Stomach smooth muscle (tissue), 2 donors: ENCODE data around the gene LGALS7.

Experiments used
- H3K27ac ChIP-seq: one replicate; pipeline ENCODE4 v1.7.0; 2013; ENCODE audit warnings: mild to moderate bottlenecking, low read length, inconsistent platforms
- H3K27me3 ChIP-seq, 2 donors: one replicate each; pipeline ENCODE4 v1.7.0; 2013; ENCODE audit warnings: low read length in 2 of 2; ENCODE audit not compliant: insufficient read depth in 2 of 2, control insufficient read depth in 1 of 2
- H3K36me3 ChIP-seq, 2 donors: one replicate each; pipeline ENCODE4 v1.7.0; 2013; ENCODE audit warnings: low read length in 2 of 2; ENCODE audit not compliant: control insufficient read depth in 2 of 2, insufficient read depth in 2 of 2
- H3K4me1 ChIP-seq: one replicate; pipeline ENCODE4 v1.7.0; 2013; ENCODE audit warnings: low read length; ENCODE audit not compliant: control insufficient read depth, insufficient read depth
- H3K4me3 ChIP-seq, 2 donors: one replicate each; pipeline ENCODE4 v1.7.0; 2013; ENCODE audit warnings: low read length in 2 of 2
- H3K9ac ChIP-seq, 2 donors: one replicate each; pipeline ENCODE4 v1.7.0; 2013; ENCODE audit warnings: low read length in 2 of 2, mild to moderate bottlenecking in 1 of 2
- H3K9me3 ChIP-seq, 2 donors: one replicate each; pipeline ENCODE4 v1.7.0; 2013; ENCODE audit warnings: low read length in 2 of 2; ENCODE audit not compliant: control insufficient read depth in 2 of 2
- donor health status: healthy.
- donor health status: Pancreatic carcinoma.

Gene LGALS7

DNA sequence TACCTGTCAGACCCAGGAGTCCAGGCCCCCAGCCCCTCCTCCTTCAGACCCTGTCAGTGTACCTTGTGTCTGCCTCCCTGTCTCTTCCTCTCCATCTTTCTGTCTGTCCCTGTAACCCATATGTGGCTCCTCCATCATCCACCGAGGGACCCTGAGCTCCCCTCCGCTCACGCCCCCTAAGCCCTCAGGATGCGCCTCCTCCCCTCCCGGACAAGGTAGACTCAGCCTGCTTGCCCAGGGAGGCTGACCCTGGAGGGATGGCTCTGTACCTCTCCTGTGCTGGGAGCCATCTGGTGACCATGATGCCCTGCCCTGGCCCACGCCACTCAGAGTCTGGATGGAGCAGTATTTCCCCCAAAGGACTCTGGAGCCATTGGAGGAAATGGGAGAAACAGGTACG, 28.0 kb downstream of the LGALS7 start:
- no peaks in the 10 kb centered on the region for H3K9me3 ChIP-seq
- H3K27me3 ChIP-seq = no peaks in the 10 kb centered on the region
- H3K27ac ChIP-seq = no peak overlapping the region
- no peaks in the 10 kb centered on the region for H3K4me1 ChIP-seq
- H3K9ac ChIP-seq = no peak overlapping the region
- no peak overlapping the region for H3K4me3 ChIP-seq
- no peaks in the 10 kb centered on the region for H3K36me3 ChIP-seq

DNA sequence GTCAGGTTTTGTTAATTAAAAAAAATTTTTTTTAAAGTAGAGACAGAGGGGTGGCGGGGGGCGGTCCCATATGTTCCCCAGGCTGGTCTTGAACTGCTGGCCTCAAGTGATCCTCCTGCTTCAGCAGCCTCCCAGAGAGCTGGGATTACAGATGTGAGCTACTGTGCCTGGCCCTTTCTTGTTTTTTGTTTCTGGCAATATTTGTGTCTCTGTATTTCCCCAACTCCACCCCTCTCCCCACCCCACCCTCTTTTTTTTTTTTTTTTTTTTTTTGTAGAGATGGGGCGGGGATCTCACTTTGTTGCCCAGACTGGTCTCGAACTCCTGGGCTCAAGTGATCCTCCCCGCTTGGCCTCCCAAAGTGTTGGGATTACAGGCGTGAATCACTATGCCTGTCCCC, 28.4 kb downstream of the LGALS7 start:
- Histone ChIP-seq H3K9me3 (no peaks in the 10 kb centered on the region), H3K27ac (no peak overlapping the region), H3K27me3 (no peaks in the 10 kb centered on the region), H3K36me3 (no peaks in the 10 kb centered on the region), H3K4me3 (no peak overlapping the region), H3K4me1 (no peaks in the 10 kb centered on the region), H3K9ac (no peak overlapping the region)

DNA sequence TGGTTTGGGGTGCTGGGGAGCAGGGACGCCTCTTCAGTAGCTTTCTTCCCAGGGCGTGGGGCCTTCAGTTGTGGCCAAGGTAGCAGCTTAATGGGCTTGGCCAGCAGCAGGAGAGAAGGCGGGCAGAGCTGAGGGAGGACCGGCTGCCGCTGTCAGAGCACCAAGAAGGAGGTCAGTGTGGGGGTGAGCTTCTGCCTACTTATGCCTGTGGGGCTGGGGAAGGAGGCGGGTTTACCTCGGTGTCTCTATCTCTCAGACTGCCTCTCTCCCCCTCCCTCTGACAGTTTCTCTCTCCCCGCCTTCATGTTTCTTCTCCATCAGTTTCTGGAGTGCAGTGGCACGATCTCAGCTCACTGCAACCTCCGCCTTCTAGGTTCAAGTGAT, 29.0 kb downstream of the LGALS7 start, which contains the start of gene CAPN12:
CAPN12 (minus strand) TSS at position 177 of the 384 bp plus-strand sequence. CDS start 309 bp downstream, outside the sequence.
- no peaks in the 10 kb centered on the region for H3K4me1 ChIP-seq
- no peaks in the 10 kb centered on the region for H3K27me3 ChIP-seq
- no peak within 1 kb of the TSS for H3K4me3 ChIP-seq

DNA sequence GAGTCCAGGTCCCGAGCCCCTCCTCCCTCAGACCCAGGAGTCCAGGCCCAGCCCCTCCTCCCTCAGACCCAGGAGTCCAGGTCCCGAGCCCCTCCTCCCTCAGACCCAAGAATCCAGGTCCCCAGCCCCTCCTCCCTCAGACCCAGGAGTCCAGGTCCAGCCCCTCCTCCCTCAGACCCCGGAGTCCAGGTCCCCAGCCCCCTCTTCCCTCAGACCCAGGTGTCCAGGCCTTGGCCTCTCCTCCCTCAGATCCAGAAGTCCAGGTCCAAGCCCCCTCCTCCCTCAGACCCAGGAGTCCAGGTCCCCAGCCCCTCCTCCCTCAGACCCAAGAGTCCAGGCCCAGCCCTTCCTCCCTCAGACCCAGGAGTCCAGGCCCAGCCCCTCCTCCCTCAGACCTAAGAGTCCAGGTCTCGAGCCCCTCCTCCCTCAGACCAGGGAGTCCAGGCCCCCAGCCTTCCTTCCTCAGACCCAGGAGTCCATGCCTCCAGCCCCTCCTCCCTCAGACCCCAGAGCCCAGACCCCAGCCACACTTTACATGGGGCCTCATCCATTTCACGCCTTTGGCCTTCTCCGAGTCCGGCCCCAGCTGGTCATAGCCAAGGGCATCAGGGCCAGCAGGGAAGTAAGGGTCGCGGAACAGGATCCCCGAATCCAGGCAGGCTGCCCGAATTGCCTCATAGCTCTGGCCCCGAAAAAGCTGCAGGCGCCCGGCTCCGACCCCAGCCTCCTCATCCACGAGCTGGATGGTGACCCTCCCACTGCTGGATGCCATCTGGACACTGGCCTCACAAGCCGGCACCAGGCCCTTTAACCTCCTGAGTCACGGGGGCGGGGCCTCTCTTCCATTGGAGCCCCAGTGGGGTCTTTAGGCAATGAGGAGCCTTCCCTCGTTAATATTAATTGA, 29.7 kb downstream of the LGALS7 start:
- H3K9me3 ChIP-seq = no peaks in the 10 kb centered on the region

More for the DNA sequence above, 29.0 kb downstream of the LGALS7 start, which contains the start of gene CAPN12:
- Histone ChIP-seq H3K36me3 (no peaks in the 10 kb centered on the region), H3K27ac (no peak within 1 kb of the TSS), H3K9ac (no peak within 1 kb of the TSS), H3K9me3 (no peaks in the 10 kb centered on the region)

DNA sequence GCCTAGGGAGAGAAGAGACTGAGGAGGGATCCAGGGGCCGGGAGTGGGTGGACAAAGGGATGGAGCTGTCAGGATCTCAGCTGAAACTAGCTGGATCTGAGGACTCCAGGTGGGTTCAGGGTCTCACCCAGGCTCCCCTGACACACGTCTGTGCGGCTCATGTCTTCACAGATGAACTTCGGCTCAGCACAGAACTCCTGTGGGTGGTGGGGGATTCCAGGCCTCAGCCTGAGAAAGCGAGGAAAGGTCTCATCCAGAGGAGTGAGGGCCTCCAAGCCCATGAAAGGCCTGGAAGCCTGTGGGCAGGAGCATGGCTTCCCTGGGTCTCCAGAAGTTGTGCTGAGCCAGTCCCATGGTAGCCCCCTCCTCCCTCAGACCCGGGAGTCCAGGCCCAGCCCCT, 30.4 kb downstream of the LGALS7 start:
- Histone ChIP-seq H3K4me3 (no peak overlapping the region), H3K9me3 (no peaks in the 10 kb centered on the region), H3K36me3 (no peaks in the 10 kb centered on the region), H3K9ac (no peak overlapping the region), H3K4me1 (no peaks in the 10 kb centered on the region), H3K27me3 (no peaks in the 10 kb centered on the region), H3K27ac (no peak overlapping the region)

More for the DNA sequence above, 29.7 kb downstream of the LGALS7 start:
- Histone ChIP-seq H3K27ac (no peak overlapping the region), H3K4me3 (no peak overlapping the region), H3K9ac (no peak overlapping the region), H3K27me3 (no peaks in the 10 kb centered on the region), H3K36me3 (no peaks in the 10 kb centered on the region), H3K4me1 (no peaks in the 10 kb centered on the region)

DNA sequence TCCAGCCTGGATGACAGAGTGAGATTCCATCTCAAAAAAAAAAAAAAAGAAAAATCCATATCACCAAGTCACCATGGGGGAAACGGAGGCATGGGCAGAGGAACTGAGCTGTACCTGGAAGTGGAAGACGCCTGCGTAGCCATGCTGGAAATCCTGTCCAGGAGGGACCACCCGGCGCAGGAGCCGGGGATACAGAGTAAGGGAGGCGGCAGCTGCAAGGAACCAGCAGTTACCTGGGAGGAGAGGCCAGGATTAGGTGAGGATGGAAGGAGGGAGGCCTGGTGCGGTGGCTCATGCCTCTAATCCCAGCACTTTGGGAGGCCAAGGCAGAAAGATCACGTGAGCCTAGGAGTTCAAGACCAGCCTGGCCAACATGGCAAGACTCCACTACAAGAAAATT, 31.0 kb downstream of the LGALS7 start:
- no peaks in the 10 kb centered on the region for H3K27me3 ChIP-seq
- H3K9ac ChIP-seq = no peak overlapping the region
- no peaks in the 10 kb centered on the region for H3K9me3 ChIP-seq
- H3K4me3 ChIP-seq = no peak overlapping the region
- no peaks in the 10 kb centered on the region for H3K36me3 ChIP-seq
- H3K27ac ChIP-seq = no peak overlapping the region
- no peaks in the 10 kb centered on the region for H3K4me1 ChIP-seq

DNA sequence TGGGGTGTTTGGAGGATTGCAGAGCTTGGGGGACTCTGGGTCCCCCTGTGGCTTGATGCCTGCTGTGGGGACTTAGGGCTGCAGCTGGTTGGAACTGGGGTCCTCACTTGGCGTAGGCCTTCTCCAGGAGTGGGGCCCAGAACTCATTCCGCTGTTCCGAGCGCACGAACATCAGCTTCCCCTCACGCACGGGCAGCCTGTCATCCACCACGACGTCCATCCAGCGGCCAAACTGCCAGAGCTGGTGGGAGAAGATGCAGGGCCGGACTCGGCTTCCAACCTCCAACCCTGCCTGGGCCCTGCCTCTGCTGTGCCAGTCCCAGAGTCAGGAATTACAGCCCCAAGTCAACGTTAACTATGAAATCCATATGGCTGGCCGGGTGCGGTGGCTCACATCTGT, 31.6 kb downstream of the LGALS7 start:
- H3K4me3 ChIP-seq = no peak overlapping the region
- H3K36me3 ChIP-seq = no peaks in the 10 kb centered on the region
- H3K27ac ChIP-seq = no peak overlapping the region
- no peak overlapping the region for H3K9ac ChIP-seq
- H3K4me1 ChIP-seq = no peaks in the 10 kb centered on the region
- H3K27me3 ChIP-seq = no peaks in the 10 kb centered on the region
- H3K9me3 ChIP-seq = no peaks in the 10 kb centered on the region

DNA sequence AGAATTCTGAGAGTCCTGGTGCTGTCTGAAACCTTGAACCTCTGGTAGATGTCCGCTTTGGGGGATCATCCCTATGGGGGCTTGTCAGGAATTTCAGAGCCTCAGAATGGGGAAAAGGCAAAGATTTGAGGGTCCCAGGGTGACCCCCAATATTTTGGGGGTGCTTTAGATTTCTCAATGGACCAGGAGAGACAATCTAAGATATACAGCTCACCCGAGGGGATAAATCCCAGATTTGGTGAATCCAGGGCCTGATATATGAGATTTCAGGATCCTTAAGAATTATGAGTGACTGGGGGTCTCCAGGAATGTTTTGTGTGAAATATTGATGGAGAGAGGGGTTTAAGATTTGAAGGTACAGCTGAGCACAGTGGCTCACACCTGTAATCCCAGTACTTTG, 32.4 kb downstream of the LGALS7 start:
- H3K27me3 ChIP-seq = no peaks in the 10 kb centered on the region
- H3K36me3 ChIP-seq = no peaks in the 10 kb centered on the region
- H3K4me3 ChIP-seq = no peak overlapping the region
- peaks cover 2% of the 10 kb centered on the region for H3K4me1 ChIP-seq
- H3K9ac ChIP-seq = no peak overlapping the region
- no peaks in the 10 kb centered on the region for H3K9me3 ChIP-seq
- H3K27ac ChIP-seq = no peak overlapping the region

DNA sequence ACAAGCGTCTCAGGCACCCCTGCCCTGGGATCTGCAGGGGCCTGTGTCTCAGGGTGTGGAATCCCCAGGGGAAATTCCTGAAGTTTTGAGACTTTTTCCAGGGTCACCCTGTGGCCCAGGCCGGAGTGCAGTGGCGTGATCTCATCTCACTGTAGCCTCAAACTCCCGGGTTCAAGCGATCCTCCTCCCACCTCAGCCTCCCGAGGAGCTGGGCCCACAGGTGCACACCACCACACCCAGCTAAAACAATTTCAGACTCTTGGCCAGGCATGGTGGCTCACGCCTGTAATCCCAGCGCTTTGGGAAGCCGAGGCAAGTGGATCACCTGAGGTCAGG, 33.1 kb downstream of the LGALS7 start:
- Histone ChIP-seq H3K4me3 (no peak overlapping the region), H3K27me3 (no peaks in the 10 kb centered on the region), H3K4me1 (peaks cover 2% of the 10 kb centered on the region), H3K9me3 (no peaks in the 10 kb centered on the region), H3K9ac (no peak overlapping the region), H3K36me3 (no peaks in the 10 kb centered on the region), H3K27ac (no peak overlapping the region)

DNA sequence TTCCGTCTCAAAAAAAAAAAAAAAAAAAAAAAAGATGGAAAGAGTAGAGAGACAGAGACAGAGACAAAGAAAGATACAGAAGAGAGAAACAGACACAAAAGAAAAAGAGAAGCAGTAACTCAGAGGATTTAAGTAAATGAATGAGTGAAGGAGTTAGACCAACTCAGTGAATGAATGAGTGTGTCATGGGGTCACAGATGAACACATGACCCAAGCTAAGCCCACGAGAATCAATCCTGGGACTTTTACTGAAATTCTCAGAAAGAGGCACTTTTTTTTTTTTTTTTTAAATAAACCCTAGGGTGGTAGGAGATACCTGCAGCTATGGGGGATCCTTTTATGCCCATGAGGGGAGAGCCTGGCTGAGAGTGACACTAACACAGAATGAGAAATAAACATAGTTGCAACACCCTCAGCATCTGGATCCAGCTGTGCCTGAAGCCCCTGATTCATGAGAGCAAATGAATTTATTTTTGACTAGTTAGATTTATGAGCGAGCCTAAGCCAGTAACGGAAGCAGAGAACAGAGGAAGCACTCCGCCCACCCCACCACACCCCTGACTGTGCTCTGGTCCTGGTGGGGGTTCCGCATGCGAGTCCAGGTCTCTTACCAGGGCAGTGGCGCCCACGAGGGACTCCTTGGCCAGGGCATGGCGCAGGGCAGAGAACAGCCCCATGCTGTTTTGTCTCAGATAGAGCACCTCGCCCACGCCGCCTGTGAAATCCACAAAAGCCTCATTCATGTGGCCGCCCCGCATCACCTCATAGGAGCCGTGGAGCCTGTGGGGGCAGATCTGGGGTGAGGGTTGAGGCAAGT, 33.7 kb downstream of the LGALS7 start:
- Histone ChIP-seq H3K36me3 (no peaks in the 10 kb centered on the region), H3K9ac (no peak overlapping the region), H3K4me3 (no peak overlapping the region), H3K27me3 (no peaks in the 10 kb centered on the region), H3K9me3 (no peaks in the 10 kb centered on the region), H3K27ac (no peak overlapping the region), H3K4me1 (peaks cover 4% of the 10 kb centered on the region)
